GM12878 (cell line): Measurements from ENCODE around the gene CELSR3. TPM values are rescaled to one million over a fixed set of nuclear protein-coding genes. Genes with fewer than 3 reads are reported as not detected.

Experiments
- ATAC-seq: fragments of 200-7000 bp; cut with Tn5 transposase; 3 replicates; pipeline ENCODE4 v1.9.1; 2020; ENCODE audit warnings: mild to moderate bottlenecking, moderate library complexity
- BruUV-seq: library from RNA; stranded (reverse); fragments of 400-500 nt; replicated peaks from 2 replicates; lab custom pipeline; 2021; lab: Mats Ljungman, UMichigan
- CTCF ChIA-PET: fragments of 300-600 bp; sonication (Branson Sonifier 250); formaldehyde crosslinking; extraction: SDS; loops from one replicate; lab custom pipeline; 2021; ENCODE audit warnings: inconsistent platforms; lab: Yijun Ruan, JAX
- POLR2A ChIA-PET: fragments of 350-600 bp; formaldehyde crosslinking; extraction: SDS; loops from one replicate; lab custom pipeline; 2021; ENCODE audit warnings: inconsistent platforms; lab: Charles Lee
- RAD21 ChIA-PET: fragments of 300-600 bp; sonication (Branson Sonifier 250); formaldehyde crosslinking; loops from one replicate; lab custom pipeline; 2023; ENCODE audit warnings: antibody characterized with exemption; ENCODE audit not compliant: unreplicated experiment; lab: Charles Lee
- SMC1A ChIA-PET: fragments of 300-600 bp; sonication (Branson Sonifier 250); formaldehyde crosslinking; loops from one replicate; lab custom pipeline; 2023; ENCODE audit not compliant: unreplicated experiment, uncharacterized antibody; lab: Charles Lee
- DNase-seq: peaks from one replicate; pipeline ENCODE4 v3.0.0-alpha.2; 2011; ENCODE audit warnings: low read depth, low spot score
- FAIRE-seq: peaks from 3 replicates; lab custom pipeline; 2011; peaks lifted over from hg19 to GRCh38; lab: Jason Lieb, UNC
- H2AFZ ChIP-seq: 2 replicates; pipeline ENCODE4 v1.6.0; 2011; ENCODE audit warnings: low read depth, low read length, control low read depth; ENCODE audit not compliant: control insufficient read depth
- H3K27ac ChIP-seq: 2 replicates; pipeline ENCODE4 v1.5.1; 2011; ENCODE audit warnings: control low read depth; ENCODE audit not compliant: control insufficient read depth, insufficient read depth
- H3K27me3 ChIP-seq, 2 experiments: replicated peaks in 1 of 2; 2 replicates each; pipeline versions ENCODE4 v1.6.0 to v1.6.1; 2011; ENCODE audit warnings: low read length in 1 of 2; ENCODE audit not compliant: control insufficient read depth in 2 of 2, insufficient read depth in 2 of 2
- H3K36me3 ChIP-seq, 2 experiments: 2 replicates each; pipeline ENCODE4 v1.5.1; 2011; ENCODE audit warnings: low read length in 1 of 2; ENCODE audit not compliant: control insufficient read depth in 2 of 2, insufficient read depth in 2 of 2
- H3K4me1 ChIP-seq: 2 replicates; pipeline ENCODE4 v1.6.1; 2011; ENCODE audit warnings: mild to moderate bottlenecking, low read length, moderate library complexity, mixed read lengths; ENCODE audit not compliant: control insufficient read depth, insufficient read depth
- H3K4me2 ChIP-seq: 2 replicates; pipeline ENCODE4 v1.6.0; 2011; ENCODE audit warnings: control low read depth; ENCODE audit not compliant: control insufficient read depth, insufficient read depth
- H3K4me3 ChIP-seq: fragments of 200-600 bp; sonication (generic); 2 replicates; pipeline ENCODE4 v1.5.1; 2016
- H3K79me2 ChIP-seq: 2 replicates; pipeline ENCODE4 v1.6.0; 2011; ENCODE audit warnings: low read length; ENCODE audit not compliant: control insufficient read depth, insufficient read depth
- H3K9ac ChIP-seq: 2 replicates; pipeline ENCODE4 v1.8.0; 2011; ENCODE audit warnings: low read length, control low read depth, mixed read lengths; ENCODE audit not compliant: control insufficient read depth, insufficient read depth
- H3K9me3 ChIP-seq: replicated peaks from 3 replicates; pipeline ENCODE4 v1.5.1; 2011; ENCODE audit warnings: mild to moderate bottlenecking, low read length; ENCODE audit not compliant: control insufficient read depth, insufficient read depth
- H4K20me1 ChIP-seq: 2 replicates; pipeline ENCODE4 v1.6.0; 2011; ENCODE audit not compliant: control insufficient read depth, insufficient read depth
- CBX3 ChIP-seq: fragments of 200-600 bp; sonication (generic); IDR thresholded peaks from 2 replicates; pipeline ENCODE4 v1.6.1; 2016; ENCODE audit warnings: low read depth, borderline replicate concordance
- CHD1 ChIP-seq: IDR thresholded peaks from 2 replicates; pipeline ENCODE4 v1.6.1; 2012; ENCODE audit warnings: low read depth, low read length, improper control_type of control experiment
- HCFC1 ChIP-seq: fragments of 150-350 bp; IDR thresholded peaks from 2 replicates; pipeline ENCODE4 v1.6.1; 2014; ENCODE audit warnings: low read length
- PAX5 ChIP-seq: IDR thresholded peaks from 2 replicates; pipeline ENCODE4 v1.6.1; 2011; ENCODE audit warnings: low read depth, low read length, borderline replicate concordance
- POLR2AphosphoS2 ChIP-seq: IDR thresholded peaks from 2 replicates; pipeline ENCODE4 v1.6.1; 2011; ENCODE audit warnings: low read depth, mild to moderate bottlenecking, low read length, improper control_type of control experiment, moderate library complexity
- POLR2AphosphoS5 ChIP-seq: IDR thresholded peaks from 2 replicates; pipeline ENCODE4 v1.6.1; 2011; ENCODE audit warnings: mild to moderate bottlenecking, low read length, inconsistent platforms
- SMC3 ChIP-seq: IDR thresholded peaks from 2 replicates; pipeline ENCODE4 v1.6.1; 2011; ENCODE audit warnings: low read length, improper control_type of control experiment, borderline replicate concordance
- SPI1 ChIP-seq: IDR thresholded peaks from 2 replicates; pipeline ENCODE4 v1.6.1; 2011; ENCODE audit warnings: low read depth, mild to moderate bottlenecking, low read length, moderate library complexity, borderline replicate concordance; ENCODE audit not compliant: insufficient read depth
- YBX1 ChIP-seq: fragments of 450-650 bp; IDR thresholded peaks from 2 replicates; pipeline ENCODE4 v1.6.1; 2016; ENCODE audit warnings: antibody characterized with exemption
- ZNF622 ChIP-seq: fragments of 450-650 bp; IDR thresholded peaks from 2 replicates; pipeline ENCODE4 v1.6.1; 2017; ENCODE audit warnings: mild to moderate bottlenecking, inconsistent platforms
- ZZZ3 ChIP-seq: IDR thresholded peaks from 2 replicates; pipeline ENCODE4 v1.6.1; 2011; ENCODE audit warnings: low read depth; ENCODE audit not compliant: control insufficient read depth, insufficient read length
- WGBS: methylation state at CpG from one replicate; pipeline ENCODE4 v1.1.6; 2016; ENCODE audit warnings: low lambda C conversion rate; ENCODE audit not compliant: insufficient replicate concordance, insufficient coverage; ENCODE audit errors: missing lambda C conversion rate; 5-methylcytosine and 5-hydroxymethylcytosine counted together
- in situ Hi-C: fragments of 300-500 bp; cut with MboI; formaldehyde crosslinking; loops from 9 replicates; pipeline ENCODE4 v1.14.3; 2018; ENCODE audit warnings: mixed read lengths
- intact Hi-C: fragments of 100-400 bp; cut with micrococcal nuclease; formaldehyde crosslinking; loops from one replicate; pipeline ENCODE4 v1.14.2; 2022; ENCODE audit not compliant: unreplicated experiment
- polyA plus RNA-seq, 11 experiments: library from polyadenylated mRNA; depleted of rRNA in 4 of 11; unstranded in 6 of 11; stranded (reverse) in 5 of 11; fragments of >200 nt; fragmentation: Nextera tagmentation in 4 of 11; fragmentation: Illumina TruSeq in 1 of 11; extraction: Ambion mirVana in 4 of 11; extraction: Trizol in 1 of 11; gene quantifications; 1 replicate in 1 of 11; 2 replicates in 10 of 11; pipeline versions ENCODE4 v1.2.1 to v1.2.3, GENCODE V29; 2011 to 2016; ENCODE audit warnings: inconsistent platforms in 2 of 11, missing spikeins in 2 of 11, low read depth in 1 of 11
- total RNA-seq, 4 experiments: library from RNA; depleted of rRNA in 3 of 4; stranded (reverse); fragments of >200 nt in 3 of 4; fragmentation: Illumina TruSeq in 1 of 4; extraction: Trizol in 1 of 4; gene quantifications; 2 replicates each; pipeline versions ENCODE4 v1.2.1 to v1.2.3, GENCODE V29; 2013 to 2021
- TF ChIP-seq, protein P1 (sequence below): fragments of 450-650 bp; formaldehyde crosslinking; IDR thresholded peaks from 2 replicates; pipeline ENCODE4 v1.4.0; 2022; ENCODE audit warnings: mild to moderate bottlenecking, moderate library complexity
- TF ChIP-seq, protein P2 (sequence below): IDR thresholded peaks from 2 replicates; pipeline ENCODE4 v1.6.1; 2012; ENCODE audit warnings: improper control_type of control experiment, low read depth, low read length; ENCODE audit not compliant: insufficient replicate concordance
- TF ChIP-seq, protein P3 (sequence below): fragments of 450-650 bp; IDR thresholded peaks from 2 replicates; pipeline ENCODE4 v1.6.1; 2016; ENCODE audit warnings: mild to moderate bottlenecking

Gene CELSR3
- total and polyA plus RNA-seq, 10 of the 15 experiments (the other 5 are each of a cell fraction or from before 2014, with no cell fraction given), result 0.08 to 1.6 (median 0.57) TPM

DNA sequence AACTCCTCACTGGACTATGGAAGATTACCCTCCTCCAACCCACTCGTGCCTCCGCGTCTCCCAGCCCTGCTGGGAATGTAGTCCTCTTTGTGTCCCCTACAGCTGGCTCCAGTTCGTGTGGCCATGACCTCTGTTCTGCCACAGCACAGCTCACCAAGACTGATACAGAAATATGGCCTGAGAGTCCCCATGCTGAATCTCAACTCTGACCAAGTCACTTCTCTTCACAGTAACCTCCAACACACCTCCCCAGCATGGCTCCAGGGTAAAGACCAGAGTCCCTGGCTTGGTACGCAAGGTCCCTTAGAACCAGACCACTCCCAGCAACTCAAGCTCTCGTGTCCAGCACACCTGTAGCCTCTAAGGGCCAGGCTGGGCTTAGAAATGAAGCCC lies 65.3 kb downstream of the CELSR3 start:
- H4K20me1 ChIP-seq, result no peaks in the 10 kb centered on the region
- FAIRE-seq, result no peak
- RAD21 ChIA-PET, result interaction anchor here (1.0 kb wide), 1 partner anchor 12 kb away, joined by 3 read pairs; the partner anchor contains the start of gene UQCRC1
- TF ChIP-seq, protein P1, sequence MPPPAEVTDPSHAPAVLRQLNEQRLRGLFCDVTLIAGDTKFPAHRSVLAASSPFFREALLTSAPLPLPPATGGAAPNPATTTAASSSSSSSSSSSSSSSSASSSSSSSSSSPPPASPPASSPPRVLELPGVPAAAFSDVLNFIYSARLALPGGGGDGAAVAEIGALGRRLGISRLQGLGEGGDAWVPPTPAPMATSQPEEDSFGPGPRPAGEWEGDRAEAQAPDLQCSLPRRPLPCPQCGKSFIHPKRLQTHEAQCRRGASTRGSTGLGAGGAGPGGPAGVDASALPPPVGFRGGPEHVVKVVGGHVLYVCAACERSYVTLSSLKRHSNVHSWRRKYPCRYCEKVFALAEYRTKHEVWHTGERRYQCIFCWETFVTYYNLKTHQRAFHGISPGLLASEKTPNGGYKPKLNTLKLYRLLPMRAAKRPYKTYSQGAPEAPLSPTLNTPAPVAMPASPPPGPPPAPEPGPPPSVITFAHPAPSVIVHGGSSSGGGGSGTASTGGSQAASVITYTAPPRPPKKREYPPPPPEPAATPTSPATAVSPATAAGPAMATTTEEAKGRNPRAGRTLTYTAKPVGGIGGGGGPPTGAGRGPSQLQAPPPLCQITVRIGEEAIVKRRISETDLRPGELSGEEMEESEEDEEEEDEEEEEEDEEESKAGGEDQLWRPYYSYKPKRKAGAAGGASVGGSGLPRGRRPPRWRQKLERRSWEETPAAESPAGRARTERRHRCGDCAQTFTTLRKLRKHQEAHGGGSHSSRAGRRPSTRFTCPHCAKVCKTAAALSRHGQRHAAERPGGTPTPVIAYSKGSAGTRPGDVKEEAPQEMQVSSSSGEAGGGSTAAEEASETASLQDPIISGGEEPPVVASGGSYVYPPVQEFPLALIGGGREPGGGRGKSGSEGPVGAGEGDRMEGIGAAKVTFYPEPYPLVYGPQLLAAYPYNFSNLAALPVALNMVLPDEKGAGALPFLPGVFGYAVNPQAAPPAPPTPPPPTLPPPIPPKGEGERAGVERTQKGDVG (CRISPR knock-in tag), result no peak
- TF ChIP-seq POLR2AphosphoS5 (no peak), CBX3 (no peak), POLR2AphosphoS2 (no peak), HCFC1 (no peak), ZNF622 (no peak), ZZZ3 (no peak), PAX5 (no peak), SMC3 (no peak), CHD1 (no peak), YBX1 (no peak), SPI1 (no peak)
- TF ChIP-seq, protein P2, sequence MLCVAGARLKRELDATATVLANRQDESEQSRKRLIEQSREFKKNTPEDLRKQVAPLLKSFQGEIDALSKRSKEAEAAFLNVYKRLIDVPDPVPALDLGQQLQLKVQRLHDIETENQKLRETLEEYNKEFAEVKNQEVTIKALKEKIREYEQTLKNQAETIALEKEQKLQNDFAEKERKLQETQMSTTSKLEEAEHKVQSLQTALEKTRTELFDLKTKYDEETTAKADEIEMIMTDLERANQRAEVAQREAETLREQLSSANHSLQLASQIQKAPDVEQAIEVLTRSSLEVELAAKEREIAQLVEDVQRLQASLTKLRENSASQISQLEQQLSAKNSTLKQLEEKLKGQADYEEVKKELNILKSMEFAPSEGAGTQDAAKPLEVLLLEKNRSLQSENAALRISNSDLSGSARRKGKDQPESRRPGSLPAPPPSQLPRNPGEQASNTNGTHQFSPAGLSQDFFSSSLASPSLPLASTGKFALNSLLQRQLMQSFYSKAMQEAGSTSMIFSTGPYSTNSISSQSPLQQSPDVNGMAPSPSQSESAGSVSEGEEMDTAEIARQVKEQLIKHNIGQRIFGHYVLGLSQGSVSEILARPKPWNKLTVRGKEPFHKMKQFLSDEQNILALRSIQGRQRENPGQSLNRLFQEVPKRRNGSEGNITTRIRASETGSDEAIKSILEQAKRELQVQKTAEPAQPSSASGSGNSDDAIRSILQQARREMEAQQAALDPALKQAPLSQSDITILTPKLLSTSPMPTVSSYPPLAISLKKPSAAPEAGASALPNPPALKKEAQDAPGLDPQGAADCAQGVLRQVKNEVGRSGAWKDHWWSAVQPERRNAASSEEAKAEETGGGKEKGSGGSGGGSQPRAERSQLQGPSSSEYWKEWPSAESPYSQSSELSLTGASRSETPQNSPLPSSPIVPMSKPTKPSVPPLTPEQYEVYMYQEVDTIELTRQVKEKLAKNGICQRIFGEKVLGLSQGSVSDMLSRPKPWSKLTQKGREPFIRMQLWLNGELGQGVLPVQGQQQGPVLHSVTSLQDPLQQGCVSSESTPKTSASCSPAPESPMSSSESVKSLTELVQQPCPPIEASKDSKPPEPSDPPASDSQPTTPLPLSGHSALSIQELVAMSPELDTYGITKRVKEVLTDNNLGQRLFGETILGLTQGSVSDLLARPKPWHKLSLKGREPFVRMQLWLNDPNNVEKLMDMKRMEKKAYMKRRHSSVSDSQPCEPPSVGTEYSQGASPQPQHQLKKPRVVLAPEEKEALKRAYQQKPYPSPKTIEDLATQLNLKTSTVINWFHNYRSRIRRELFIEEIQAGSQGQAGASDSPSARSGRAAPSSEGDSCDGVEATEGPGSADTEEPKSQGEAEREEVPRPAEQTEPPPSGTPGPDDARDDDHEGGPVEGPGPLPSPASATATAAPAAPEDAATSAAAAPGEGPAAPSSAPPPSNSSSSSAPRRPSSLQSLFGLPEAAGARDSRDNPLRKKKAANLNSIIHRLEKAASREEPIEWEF, result no peak
- TF ChIP-seq, protein P3, sequence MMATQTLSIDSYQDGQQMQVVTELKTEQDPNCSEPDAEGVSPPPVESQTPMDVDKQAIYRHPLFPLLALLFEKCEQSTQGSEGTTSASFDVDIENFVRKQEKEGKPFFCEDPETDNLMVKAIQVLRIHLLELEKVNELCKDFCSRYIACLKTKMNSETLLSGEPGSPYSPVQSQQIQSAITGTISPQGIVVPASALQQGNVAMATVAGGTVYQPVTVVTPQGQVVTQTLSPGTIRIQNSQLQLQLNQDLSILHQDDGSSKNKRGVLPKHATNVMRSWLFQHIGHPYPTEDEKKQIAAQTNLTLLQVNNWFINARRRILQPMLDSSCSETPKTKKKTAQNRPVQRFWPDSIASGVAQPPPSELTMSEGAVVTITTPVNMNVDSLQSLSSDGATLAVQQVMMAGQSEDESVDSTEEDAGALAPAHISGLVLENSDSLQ, result no peak

More for the DNA sequence above, 65.3 kb downstream of the CELSR3 start:
- no peaks in the 10 kb centered on the region for H3K9me3 ChIP-seq
- no TSS peak for BruUV-seq
- H3K27ac ChIP-seq, result no peak overlapping the region
- intact Hi-C loops (no loop called here), in situ Hi-C loops (no loop called here)
- 82% methylated on average over 6 of the region's 6 CpGs for WGBS
- ATAC-seq (no peak), DNase-seq (no peak)
- peaks cover 16 to 34% of the 10 kb centered on the region in 2 experiments for H3K36me3 ChIP-seq
- POLR2A ChIA-PET, result no interaction called here
- CTCF ChIA-PET, result interaction anchor here (0.6 to 1.4 kb wide), 2 partner anchors 38 to 127 kb away, joined by 3 to 4 read pairs; no protein-coding TSS in a partner anchor
- no peaks in the 10 kb centered on the region; the same call in 1 of the 2 replicates for H3K4me1 ChIP-seq
- no peak overlapping the region for H2AFZ ChIP-seq
- H3K79me2 ChIP-seq, result no peaks in the 10 kb centered on the region
- no peak overlapping the region for H3K4me2 ChIP-seq
- peaks cover 0 to 9% of the 10 kb centered on the region in 2 experiments; a peak in 2 of 4 replicates for H3K27me3 ChIP-seq
- no peak overlapping the region for H3K9ac ChIP-seq
- no peak overlapping the region for H3K4me3 ChIP-seq
- SMC1A ChIA-PET, result no interaction called here
